ENCODE measurements around the gene HOXA11. TPM values are rescaled to one million over a fixed set of nuclear protein-coding genes. Genes with fewer than 3 reads are reported as not detected.

The HOXA11 gene
- total RNA-seq, 1 donor from 2014 or later = not detected

DNA sequence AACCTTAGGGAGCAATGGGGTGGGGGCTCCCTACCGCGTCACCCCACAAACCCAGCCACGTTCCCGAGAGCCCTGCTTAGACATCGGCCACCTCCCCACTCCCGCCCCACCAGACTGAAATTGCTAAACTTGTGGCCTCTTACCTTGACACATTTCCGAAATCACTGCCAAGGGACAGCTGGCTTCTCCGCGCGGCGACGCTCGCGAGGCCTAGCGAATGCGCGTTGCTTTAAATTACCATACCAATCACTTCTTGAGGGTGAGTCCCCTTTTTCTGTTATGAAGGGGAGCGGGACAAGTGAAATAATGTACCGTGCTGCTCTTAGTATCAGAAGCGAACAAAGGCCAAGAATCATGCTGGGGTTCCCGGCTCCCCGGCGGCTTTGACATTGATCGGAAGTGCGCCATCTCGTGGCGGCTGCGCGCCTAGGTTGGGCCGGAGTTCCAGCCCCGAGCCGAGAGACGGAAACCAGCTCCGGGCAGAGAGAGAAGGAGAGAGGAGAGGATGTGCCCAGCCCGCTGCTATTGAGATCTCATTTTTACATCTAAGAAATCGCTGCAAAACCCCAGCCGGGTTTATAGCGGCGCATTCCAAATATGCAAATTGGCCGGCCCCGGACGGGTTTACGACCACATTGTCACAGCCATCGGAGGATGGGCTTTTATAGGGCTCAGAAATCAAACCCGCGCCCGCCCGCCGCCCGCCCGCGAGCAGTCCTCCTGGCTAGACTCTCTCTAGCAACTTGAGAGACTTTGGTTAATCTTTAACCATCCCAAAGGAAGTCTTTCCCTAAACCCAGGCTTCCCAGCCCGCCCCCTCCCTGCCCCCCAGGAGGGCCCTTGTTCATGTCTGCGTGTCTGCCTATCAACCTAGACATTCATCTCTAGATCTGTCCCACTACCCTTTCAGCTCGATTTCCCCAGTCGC, 5.3 kb downstream of the HOXA11 start:
- Histone ChIP-seq H3K9me3 (no peaks in the 10 kb centered on the region), H3K4me3 (peak overlapping the region in 1 of 2 donors; percentile 22), H3K4me1 (peaks cover 2 to 15% of the 10 kb centered on the region in 2 donors), H3K36me3 (no peaks in the 10 kb centered on the region), H3K27me3 (peaks cover 26% of the 10 kb centered on the region), H3K27ac (no peak overlapping the region)
- TF ChIP-seq, protein P1, sequence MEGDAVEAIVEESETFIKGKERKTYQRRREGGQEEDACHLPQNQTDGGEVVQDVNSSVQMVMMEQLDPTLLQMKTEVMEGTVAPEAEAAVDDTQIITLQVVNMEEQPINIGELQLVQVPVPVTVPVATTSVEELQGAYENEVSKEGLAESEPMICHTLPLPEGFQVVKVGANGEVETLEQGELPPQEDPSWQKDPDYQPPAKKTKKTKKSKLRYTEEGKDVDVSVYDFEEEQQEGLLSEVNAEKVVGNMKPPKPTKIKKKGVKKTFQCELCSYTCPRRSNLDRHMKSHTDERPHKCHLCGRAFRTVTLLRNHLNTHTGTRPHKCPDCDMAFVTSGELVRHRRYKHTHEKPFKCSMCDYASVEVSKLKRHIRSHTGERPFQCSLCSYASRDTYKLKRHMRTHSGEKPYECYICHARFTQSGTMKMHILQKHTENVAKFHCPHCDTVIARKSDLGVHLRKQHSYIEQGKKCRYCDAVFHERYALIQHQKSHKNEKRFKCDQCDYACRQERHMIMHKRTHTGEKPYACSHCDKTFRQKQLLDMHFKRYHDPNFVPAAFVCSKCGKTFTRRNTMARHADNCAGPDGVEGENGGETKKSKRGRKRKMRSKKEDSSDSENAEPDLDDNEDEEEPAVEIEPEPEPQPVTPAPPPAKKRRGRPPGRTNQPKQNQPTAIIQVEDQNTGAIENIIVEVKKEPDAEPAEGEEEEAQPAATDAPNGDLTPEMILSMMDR (IDR thresholded peaks at IDR 0.05) = peak; percentile 39 to 78 (median 77)
- DNase-seq (ENCODE audit: low spot score in 2 of 2) = peak in 1 of 2 donors; percentile 73
- intact Hi-C loops (cut with DNase I) = loop anchor here (5.0 kb wide), 1 partner anchor 812 kb away; no protein-coding TSS in a partner anchor

- H3K4me1 ChIP-seq = peaks cover 2 to 14% of the 10 kb centered on the region in 2 donors
- no peaks in the 10 kb centered on the region for H3K36me3 ChIP-seq
- no peaks in the 10 kb centered on the region for H3K9me3 ChIP-seq
- no peak for DNase-seq (ENCODE audit: low spot score in 2 of 2)
- TF ChIP-seq, protein P1 (IDR thresholded peaks at IDR 0.05) = no peak
- no peak overlapping the region for H3K27ac ChIP-seq
- intact Hi-C loops (cut with DNase I) = no loop called here
- peaks cover 31% of the 10 kb centered on the region for H3K27me3 ChIP-seq
- no peak overlapping the region for H3K4me3 ChIP-seq
These were observed 6.0 kb downstream of the HOXA11 start for GRCh38 chr7:27179030-27179429.

DNA sequence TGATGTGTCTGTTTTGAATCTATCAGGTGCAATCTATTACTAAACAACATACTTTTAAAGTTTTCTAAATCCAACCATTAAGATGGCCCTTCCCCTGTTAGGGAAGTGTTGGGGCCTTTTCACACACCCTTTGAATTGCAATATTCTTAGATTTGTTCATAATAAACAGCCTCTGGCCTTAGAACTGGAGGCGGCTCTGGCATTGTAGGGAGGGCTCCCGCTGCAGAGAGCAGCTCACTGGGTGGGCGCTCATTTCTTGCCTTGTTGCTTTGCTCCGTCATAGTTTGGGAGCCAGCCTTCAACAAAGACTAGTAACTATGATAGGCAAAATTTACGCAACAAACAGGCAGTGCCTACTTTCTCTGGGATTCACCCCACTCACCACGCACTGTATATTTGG, 6.7 kb downstream of the HOXA11 start:
- H3K4me1 ChIP-seq = peaks cover 2 to 15% of the 10 kb centered on the region in 2 donors
- TF ChIP-seq, protein P1 (IDR thresholded peaks at IDR 0.05) = no peak
- intact Hi-C loops (cut with DNase I) = no loop called here
- no peaks in the 10 kb centered on the region for H3K9me3 ChIP-seq
- peaks cover 29% of the 10 kb centered on the region for H3K27me3 ChIP-seq
- H3K4me3 ChIP-seq = no peak overlapping the region
- DNase-seq (ENCODE audit: low spot score in 2 of 2) = no peak
- no peak overlapping the region for H3K27ac ChIP-seq
- no peaks in the 10 kb centered on the region for H3K36me3 ChIP-seq

- Histone ChIP-seq H3K4me1 (peaks cover 0 to 17% of the 10 kb centered on the region in 2 donors), H3K9me3 (no peaks in the 10 kb centered on the region), H3K36me3 (no peaks in the 10 kb centered on the region), H3K27me3 (peaks cover 30% of the 10 kb centered on the region), H3K4me3 (no peak overlapping the region), H3K27ac (no peak overlapping the region)
- TF ChIP-seq, protein P1 (IDR thresholded peaks at IDR 0.05) = no peak
- intact Hi-C loops (cut with DNase I) = no loop called here
- peak in 1 of 2 donors; percentile 37 for DNase-seq (ENCODE audit: low spot score in 2 of 2)
These were observed 7.2 kb downstream of the HOXA11 start for GRCh38 chr7:27177795-27178320.

DNA sequence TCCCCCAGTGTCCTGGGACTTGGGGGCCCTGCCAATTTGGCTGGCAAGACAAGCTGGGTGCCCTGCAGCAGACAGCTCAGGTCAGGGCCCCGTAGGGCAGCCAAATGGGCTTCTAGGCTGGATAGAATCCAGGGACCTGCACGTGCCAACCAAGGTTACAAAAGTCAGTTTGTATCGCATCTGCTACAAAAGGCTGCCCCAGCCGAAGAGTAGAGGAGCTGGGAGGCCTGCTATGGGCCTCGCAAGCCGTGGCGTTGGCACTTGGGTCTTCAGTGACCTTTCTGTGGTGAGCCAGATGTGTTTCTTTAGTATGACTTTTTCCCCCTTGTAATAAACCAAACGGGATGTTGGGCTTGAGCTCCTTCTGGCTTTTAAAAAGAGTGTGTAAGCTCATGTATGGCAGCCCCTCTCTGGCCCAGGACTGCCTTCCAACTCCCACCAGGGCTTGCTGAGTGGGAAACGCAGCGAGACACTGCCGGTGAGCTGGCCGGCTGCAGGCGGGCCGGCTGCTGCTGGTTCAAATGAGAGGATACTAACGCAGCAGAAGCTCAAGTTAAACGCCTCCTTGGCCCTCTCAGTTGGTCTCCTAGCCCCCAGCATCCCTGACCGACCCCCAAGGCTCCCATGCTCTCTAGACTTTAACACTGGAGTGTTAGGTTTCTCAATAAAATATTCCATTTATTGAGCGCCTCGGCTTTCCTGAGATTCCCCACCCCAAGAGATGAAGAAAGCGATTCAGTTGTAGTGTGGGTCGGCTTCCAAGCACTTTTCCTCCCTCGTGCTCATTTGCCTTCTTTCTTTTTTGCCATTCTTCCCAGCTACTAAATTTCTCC, 7.9 kb downstream of the HOXA11 start:
- no peak overlapping the region for H3K4me3 ChIP-seq
- TF ChIP-seq, protein P1 (IDR thresholded peaks at IDR 0.05) = no peak
- peaks cover 0 to 18% of the 10 kb centered on the region in 2 donors for H3K4me1 ChIP-seq
- DNase-seq (ENCODE audit: low spot score in 2 of 2) = peak in 1 of 2 donors; percentile 52
- H3K27me3 ChIP-seq = peaks cover 36% of the 10 kb centered on the region
- H3K27ac ChIP-seq = no peak overlapping the region
- no peaks in the 10 kb centered on the region for H3K9me3 ChIP-seq
- intact Hi-C loops (cut with DNase I) = no loop called here
- no peaks in the 10 kb centered on the region for H3K36me3 ChIP-seq
